Muscle of back (tissue), 11 donors: Measurements from ENCODE around the gene SLC50A1. TPM values are rescaled to one million over a fixed set of nuclear protein-coding genes. Genes with fewer than 3 reads are reported as not detected.

ENCODE experiments used
- DNase-seq, 3 donors: peaks; one replicate each; pipeline versions ENCODE4 v3.0.0 to v3.0.0-alpha.2; 2013
- polyA plus RNA-seq, 10 donors: library from polyadenylated mRNA; unstranded; fragments of 120-200 nt; gene quantifications; one replicate each; pipeline ENCODE4 v1.2.1, GENCODE V29; 2013; ENCODE audit not compliant: insufficient read length in 10 of 10

SLC50A1 gene
- polyA plus RNA-seq, 10 donors, result 18.1 to 21.6 (median 21.1) TPM

DNA sequence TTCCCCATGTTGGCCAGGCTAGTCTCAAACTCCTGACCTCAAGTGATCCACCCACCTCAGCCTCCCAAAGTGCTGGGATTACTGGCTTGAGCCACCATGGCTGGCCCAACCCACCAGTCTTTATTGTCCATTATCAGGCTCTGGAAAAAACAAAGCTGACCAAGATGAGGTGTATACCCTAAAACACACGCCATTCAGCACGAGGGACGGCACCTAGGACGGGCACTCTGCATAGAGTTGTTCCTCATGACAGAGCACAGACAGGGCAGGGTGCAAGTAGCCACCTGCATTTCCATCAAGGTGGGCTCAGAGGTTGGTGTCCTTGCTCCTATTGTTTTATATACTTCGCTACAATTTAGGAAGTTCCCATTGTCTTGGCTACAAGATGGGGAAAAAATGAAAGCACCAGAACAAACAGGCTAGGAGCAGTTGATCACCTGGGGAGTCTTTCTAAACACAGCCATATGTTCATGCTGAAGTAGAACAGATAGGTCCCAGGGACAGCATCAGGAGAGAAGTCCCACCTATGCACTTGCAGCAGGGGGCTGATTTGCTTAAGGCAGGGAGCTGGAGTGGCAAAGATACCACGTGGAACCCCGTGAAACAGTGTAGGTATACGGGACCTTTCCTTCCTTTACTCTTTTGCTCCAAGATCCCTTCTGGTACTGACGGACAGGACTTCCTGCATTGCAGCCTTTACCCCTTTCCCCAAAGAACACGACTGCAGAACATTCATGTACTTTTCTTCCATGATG is 33.0 kb downstream of the SLC50A1 start:
- DNase-seq, result no peak

DNA sequence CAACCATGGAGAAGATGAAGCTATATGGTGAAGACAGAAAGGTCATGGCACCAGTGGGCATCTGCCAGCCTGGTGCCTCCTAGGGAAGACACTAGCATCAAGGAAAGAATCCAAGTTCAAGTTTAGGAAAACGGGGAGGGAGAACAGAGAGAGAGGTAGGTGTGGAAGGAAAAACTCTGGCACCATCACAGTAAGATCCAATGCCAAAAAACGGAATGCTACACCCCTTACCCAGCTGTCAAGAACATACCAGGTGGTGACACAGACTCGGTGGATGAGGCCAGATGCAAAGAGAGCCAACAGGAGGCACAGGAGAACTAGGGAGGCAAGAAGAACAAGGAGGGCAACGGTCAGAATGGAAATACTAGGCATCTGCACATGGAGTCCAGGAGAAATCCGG is 33.9 kb downstream of the SLC50A1 start:
- DNase-seq, result no peak

DNA sequence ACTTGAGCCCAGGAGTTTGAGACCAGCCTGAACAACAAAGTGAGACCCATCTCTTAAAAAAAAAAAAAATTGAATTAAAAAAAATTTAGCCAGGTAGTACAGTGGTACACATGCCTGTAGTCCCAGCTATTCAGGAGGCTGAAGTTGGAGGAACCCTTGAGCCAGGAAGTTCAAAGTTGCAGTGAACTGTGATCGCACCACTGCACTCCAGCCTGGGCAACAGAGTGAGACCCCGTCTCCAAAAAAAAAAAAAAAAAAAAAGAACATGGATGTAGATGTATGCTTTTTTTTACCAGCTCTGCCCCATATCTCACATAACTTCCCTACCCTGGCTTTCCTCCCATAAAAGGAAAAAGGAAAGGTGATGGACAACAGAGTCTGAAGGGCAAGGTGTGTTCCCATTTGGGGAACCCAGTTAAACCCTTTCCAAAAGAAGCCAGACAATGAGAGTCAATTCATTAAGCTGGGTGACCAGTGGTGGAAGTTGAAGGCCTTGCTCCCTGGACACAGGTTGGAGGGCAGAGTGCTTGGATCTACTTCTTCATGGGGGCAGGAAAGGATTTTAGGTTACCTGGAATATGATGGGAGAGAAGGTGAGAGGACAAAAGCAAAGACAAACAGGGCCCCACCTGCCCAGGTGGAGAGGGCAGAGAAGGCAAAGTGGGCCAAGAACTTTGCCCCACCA is 34.6 kb downstream of the SLC50A1 start:
- DNase-seq, result no peak

DNA sequence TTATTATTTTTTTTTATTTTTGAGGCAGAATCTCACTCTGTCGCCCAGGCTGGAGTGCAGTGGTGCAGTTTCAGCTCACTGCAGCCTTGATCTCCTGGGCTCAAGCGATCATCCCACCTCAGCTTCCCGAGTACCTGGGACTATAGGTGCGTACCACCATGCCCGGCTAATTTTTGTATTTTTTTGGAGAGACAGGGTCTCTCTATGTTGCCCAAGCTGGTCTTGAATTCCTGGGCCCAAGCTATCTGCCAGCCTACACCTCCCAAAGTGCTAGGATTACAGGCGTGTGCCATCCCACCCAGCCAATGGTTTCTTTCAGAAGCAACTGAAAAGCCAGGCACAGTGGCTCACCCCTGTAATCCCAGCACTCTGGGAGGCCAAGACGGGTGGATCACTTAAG is 35.2 kb downstream of the SLC50A1 start:
- DNase-seq, result no peak

DNA sequence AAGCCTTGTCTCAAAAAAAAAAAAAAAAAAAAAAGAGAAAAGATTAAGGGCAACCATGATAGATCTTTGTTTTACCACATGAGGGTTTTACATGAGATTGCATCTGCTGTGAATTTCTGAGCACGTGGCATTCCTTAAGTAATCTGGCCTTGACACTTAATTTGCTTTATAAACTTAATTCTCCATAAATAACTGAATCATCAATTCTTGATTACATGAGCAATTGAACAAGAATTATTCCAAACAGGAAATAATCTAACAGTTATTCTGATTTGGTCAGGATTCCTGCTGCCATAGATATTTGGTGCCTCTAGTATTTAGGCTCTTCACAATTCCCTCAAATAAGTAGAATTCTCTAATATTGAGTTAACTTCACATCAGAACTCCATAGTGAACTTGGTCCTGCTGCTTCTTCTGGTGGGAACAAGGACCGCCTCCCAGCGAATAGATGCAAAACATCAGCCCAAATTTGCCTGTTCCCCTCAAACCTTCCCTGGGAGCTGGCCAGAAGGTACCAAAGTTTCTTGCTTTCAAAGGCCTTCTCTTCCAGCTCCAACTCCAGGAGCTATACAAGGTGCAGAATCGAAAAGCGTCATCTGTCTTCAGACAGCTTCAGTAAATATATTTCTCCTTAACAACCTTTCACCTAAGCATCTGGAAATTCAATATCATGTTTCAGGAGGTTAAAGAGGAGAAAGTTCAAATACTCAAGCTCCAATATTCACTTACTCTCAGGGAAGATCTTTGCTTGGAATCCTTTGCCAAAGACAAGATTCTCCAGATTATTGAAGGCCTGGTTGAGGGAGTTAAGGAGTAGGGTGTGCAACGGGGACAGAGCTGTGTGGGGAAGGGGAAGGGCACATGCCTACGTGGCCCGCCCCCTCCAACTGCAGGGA is 36.4 kb downstream of the SLC50A1 start:
- no peak for DNase-seq

DNA sequence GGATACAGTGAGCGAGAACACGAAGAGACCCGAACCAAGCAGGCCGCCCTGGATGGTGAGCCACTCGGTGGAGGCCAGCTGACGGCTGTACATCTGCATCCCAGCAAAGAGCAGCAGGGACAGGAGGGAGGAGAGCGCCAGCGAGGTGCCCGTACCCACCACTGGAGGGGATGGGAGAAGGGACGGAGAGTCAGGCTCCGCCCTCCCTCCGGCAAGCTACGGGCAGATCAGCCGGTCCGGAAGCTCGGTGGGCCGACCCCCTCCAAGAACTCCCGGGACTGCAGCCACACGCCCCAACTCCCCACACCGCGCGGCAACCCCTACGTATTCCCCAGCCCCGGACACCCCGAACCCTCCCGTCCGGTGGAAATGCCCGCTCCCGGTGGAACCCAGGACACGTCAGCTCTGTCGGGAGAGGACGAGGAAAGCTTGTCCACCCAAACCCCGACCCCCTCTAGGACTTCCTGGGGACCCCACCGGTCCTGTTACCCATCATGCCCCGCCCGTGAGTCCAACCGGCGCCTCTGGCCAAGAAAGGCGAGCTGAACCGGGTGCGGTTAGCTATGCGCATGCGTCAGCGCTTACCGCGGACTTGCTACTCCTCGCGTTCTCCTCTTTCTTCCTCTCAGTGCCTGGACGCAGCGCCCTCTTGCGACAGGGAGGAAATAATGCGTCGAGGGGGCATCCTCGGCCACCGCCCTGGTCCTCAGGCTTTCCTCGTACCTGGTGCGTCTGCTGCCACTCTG is 37.3 kb downstream of the SLC50A1 start, which contains the start of gene KRTCAP2:
KRTCAP2 (minus strand) TSS at position 573 of the 746 bp plus-strand sequence; CDS start at position 493, 80 bp downstream.
- DNase-seq, result peak; percentile 95 to 97 (median 97)

DNA sequence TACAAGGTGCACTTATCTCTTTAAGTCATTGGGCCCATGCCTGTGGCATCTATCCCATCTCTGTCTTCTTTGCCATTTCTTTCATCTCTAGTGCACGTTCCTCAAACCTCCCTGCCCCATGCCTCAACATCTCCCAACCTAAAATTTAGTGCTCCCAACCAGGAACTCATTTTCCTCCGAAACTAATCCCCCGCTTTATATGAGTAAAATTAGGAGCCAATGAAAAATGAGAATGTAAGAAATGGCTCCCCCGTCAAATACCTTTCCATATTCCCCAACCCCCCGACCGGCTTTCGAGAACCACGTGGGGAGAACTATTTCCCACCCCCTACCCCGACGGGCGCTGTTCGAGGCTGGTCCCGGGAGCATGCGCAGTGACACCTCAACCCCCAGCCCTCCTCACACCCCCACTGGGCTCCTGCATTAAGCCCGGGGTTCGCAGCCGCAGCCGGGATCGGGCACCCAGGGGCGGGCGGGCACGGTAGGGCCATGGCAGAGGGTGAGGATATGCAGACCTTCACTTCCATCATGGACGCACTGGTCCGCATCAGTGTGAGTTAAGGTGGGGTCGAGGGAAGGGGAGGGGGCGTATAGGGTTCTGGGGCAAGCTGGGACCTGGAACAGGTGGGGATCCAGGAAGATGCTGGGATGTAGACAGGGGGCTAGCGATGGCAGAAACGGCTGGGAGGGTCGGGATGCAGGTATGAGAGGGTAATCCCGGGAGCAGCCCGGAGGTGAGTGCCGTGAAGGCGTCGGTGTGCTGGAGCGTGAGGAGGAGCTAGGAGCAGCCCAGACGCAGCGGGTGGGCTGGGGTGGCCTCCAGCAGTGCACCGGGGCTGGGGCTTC is 38.0 kb downstream of the SLC50A1 start, which contains the start of gene TRIM46:
TRIM46 (plus strand) TSS at position 372 of the 846 bp plus-strand sequence; CDS start at position 490, 118 bp downstream.
- peak in 1 of 3 donors; percentile 34 for DNase-seq

DNA sequence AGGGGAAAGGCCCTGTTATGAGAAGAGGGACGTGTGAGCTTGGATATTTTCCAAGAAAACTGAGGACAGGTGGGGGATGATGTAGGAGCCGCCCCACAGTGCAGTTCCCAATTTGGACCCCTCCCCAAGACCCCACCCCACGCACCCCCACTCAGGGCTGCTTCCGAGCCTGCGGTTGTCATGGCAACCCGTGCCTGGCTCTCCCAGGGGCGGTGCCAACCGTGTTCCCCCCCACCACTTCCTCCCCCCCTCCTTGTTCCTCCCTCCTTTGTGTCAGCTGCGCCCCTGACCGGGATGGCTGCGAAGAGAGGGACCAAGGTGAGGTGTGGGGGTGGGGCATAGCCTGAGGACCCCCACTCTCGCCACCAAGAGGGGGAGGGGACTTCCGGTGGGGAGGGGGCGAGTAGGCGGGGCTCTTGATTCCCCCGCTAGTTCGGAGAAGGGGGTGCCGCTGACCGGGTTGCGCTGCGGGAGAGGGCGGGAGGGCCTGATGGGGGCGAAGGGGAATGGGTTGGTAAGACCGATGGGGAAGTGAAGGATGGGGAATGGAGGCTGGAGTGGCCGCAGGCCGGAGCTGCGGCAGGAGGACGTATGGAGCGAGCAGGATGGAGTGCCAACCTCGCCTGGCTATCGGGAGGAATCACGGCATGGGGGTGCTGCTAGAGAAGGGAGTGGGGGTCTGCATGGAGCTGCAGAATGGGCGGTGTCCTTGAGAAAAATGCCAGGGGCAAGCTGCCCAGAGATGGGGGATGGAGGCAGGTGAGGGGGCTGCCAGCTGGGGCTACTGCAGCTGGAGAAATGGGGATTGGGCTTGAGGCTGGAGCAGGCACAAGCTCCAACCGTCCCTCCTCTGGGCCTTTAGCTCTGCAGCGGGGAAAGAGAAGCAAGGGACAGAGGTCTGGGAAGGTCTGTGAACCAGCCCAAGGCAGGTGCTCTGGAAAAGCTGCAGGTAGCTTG is 39.0 kb downstream of the SLC50A1 start:
- DNase-seq, result peak in 1 of 3 donors; percentile 18

DNA sequence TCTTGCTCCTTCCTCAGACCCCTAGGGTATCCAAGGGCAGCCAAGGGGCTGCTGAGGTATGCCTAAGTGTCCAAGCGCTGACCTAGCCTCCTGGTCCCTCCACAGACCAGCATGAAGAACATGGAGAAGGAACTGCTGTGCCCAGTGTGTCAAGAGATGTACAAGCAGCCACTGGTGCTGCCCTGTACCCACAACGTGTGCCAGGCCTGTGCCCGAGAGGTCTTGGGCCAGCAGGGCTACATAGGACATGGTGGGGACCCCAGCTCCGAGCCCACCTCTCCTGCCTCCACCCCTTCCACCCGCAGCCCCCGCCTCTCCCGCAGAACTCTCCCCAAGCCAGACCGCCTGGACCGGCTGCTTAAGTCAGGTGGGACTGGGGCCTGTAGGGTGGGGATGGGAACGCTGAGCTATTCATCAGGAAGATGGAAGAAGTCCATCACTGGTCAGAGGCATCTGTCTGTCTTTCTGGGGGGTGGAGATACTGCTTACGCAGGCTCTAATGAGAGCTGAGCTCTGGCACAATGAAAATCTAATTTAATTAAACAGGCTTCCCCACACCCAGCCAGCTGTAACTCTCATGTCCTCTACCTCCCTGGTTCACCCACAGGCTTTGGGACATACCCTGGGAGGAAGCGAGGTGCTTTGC is 39.8 kb downstream of the SLC50A1 start:
- no peak for DNase-seq

DNA sequence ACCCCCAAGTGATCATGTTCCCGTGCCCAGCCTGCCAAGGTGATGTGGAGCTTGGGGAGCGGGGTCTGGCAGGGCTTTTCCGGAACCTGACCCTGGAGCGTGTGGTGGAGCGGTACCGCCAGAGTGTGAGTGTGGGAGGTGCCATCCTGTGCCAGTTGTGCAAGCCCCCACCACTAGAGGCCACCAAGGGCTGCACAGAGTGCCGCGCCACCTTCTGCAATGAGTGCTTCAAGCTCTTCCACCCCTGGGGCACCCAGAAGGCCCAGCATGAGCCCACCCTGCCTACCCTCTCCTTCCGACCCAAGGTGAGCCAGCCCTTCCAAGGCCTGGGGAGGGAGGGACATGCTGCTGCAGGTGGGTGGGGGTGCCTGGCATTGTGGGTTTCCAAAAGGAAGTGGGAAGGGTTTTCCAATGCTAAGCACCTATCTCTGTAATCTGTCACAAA is 40.3 kb downstream of the SLC50A1 start:
- no peak for DNase-seq

DNA sequence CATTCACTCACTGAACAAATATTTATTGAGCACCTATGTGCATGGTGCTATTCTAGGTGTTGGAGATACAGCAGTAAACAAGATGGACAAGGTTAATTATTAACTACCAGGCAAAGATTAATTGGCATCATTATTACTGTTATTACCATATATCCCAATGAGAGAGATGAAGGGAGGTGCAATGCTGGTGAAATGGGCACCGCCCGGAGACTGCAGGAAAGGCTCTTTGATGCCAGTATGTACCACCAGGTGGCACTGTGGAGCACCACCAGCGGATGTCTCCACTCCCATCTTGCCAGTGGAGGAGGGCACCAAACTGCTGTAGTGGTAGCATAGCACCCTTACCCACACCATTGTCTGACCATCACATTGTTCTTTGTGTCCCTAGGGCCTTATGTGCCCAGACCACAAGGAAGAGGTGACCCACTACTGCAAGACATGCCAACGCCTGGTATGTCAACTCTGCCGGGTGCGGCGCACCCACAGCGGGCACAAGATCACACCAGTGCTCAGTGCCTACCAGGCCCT is 41.0 kb downstream of the SLC50A1 start:
- peak; percentile 59 to 80 (median 79) for DNase-seq

DNA sequence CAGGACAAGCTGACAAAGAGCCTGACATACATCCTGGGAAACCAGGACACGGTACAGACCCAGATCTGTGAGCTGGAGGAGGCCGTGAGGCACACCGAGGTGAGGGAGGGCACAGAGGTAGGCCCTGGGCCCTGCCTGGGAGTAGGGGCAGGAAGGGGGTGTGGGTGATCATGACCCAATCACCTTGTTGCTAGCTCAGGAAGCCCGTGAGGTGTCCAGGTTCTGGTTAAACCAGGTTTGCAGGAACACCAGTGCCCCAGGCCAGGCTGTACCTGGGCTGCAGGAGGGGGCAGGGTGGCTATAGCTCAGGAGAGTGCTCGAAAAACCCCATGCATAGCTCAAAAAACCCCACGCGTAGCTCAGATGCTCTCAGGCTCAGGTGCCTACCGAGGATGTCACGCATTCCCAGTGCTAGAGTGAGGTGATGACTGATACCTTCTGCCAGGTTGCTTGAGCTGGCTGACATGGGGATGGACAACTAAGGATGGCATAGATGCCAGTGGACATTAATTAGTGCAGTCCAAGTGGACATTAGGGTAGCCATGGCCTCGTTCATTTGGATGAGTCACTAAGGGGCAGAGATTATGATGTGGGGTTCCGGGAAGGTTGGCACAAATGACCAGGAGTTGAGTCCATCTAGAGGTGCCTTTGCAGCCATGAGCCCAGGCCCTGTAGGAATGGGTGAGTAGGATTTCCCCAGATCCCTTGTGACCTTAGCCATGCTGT is 41.7 kb downstream of the SLC50A1 start:
- no peak for DNase-seq

DNA sequence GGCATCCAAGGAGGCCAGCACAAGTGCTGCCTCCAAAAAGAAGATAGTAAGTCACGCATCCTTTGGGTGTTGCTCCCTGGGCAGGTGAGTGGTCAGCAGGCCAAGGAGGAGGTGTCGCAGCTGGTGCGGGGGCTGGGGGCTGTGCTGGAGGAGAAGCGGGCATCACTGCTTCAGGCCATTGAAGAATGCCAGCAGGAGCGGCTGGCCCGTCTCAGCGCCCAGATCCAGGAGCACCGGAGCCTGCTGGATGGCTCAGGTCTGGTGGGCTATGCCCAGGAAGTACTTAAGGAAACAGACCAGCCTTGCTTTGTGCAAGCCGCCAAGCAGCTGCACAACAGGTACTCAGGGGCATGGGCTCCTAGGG is 42.2 kb downstream of the SLC50A1 start:
- DNase-seq, result no peak

DNA sequence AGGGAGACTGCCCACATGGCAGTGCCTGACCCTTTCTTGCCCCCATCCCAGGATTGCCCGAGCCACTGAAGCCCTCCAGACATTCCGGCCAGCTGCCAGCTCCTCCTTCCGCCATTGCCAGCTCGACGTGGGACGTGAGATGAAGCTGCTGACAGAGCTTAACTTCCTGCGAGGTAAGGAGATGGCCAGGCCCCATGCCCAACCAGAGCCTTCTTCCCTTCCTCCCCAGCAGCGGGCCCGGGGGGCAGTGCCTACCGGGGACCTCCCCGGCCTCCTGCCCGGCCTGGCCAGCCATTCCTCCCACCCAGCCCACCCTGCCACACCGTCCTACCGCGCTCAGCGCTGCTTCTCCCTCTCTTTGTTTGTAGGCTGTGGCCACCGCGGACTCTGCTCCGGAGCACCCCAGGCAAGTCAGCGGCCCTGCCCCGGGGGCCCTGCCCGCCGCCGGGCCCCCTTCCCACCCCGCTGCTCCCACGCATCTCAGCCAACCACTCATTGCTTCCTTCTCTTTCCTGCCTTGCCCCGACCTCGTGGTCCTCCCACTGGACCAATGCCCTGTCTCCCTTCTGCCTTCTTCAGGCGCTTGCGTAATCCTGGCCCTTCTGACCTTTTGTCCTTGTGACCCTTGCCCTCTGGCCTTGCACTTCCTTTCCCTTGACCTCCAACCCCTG is 42.9 kb downstream of the SLC50A1 start:
- DNase-seq, result no peak

DNA sequence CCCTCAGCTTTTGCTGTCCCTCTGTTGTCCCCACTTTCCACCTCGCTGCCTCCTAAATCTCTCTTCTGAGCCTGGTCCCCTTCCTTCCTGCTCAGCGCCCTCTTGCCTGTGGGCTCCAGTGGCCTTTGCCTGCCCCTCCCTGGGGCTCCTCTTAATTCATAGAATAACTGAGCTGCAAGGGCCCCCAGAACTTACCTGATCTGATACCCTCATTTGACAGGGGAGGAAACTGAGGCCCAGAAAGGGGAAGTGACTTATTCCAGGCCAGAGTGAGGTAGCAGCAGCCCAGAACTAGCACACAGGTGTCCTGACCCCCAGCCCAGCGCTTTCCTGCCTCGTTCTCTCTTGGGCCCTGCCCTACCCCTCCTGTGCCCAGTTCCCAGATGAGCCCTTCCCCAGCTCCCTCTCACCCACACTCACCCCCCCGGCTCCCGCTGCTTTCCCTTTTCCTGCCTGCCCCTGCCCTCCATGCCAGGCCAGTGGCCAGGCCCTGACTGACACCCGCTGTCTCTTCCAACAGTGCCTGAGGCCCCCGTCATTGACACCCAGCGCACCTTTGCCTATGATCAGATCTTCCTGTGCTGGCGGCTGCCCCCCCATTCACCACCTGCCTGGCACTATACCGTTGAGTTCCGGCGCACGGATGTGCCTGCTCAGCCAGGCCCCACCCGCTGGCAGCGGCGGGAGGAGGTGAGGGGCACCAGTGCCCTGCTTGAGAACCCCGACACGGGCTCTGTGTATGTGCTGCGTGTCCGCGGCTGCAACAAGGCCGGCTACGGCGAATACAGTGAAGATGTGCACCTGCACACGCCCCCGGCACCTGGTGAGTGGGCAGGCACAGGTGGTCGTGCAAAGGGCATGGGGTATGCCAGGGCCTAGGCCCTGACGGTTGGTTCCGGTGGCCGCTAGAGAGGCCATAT is 43.7 kb downstream of the SLC50A1 start:
- no peak for DNase-seq
